Dermis blood vessel endothelial cell (primary cell): ENCODE data around the gene TTC13. TPM values are rescaled to one million over a fixed set of nuclear protein-coding genes. Genes with fewer than 3 reads are reported as not detected.

Experiments used
- DNase-seq: peaks from one replicate; pipeline ENCODE4 v3.0.0; 2010
- total RNA-seq: library from RNA; depleted of rRNA; stranded (reverse); fragments of >200 nt; gene quantifications from 2 replicates; pipeline ENCODE4 v1.2.3, GENCODE V29; 2014

The TTC13 gene
- total RNA-seq, 1 donor from 2014 or later: 37.8 TPM

DNA sequence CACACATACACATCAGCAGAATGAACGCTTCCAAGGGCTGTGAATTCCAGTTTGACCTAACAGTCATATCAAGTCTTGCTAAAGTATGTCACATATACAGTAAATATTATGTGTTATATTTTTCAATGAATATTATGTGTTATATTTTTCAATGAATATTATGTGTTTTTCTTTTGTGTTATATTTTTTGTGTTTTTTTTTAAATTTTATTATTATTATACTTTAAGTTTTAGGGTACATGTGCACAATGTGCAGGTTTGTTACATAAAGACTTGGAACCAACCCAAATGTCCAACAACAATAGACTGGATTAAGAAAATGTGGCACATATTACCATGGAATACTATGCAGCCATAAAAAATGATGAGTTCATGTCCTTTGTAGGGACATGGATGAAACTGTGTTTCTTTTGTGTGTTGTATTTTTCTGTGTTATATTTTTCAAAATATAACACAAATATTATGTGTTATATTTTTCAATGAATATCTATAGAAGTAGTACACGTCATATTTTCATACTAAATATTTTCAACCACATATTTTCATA lies 35.5 kb downstream of the TTC13 start:
- no peak for DNase-seq

DNA sequence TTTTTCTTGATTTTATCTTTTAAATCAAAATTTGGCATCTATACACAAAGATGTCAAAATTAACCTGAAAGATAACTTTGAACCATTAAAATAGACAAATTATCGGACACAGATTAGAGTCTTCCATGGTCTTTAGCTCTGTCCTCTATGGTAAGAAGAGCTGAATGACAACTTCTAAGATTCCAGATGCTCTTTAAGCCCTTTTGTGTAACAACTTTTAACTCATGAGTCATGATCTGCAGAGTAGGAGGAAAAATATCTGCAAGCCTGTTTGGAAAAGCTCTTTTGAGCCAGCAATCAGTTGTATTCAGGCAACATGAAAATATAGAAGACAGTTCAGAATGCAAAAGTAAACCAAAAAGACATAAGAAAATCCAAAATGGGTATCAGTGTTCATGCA lies 37.8 kb downstream of the TTC13 start:
- DNase-seq: no peak

GRCh38 chr1:230939806-230940489 lies 38.7 kb downstream of the TTC13 start:
- no peak for DNase-seq

DNA sequence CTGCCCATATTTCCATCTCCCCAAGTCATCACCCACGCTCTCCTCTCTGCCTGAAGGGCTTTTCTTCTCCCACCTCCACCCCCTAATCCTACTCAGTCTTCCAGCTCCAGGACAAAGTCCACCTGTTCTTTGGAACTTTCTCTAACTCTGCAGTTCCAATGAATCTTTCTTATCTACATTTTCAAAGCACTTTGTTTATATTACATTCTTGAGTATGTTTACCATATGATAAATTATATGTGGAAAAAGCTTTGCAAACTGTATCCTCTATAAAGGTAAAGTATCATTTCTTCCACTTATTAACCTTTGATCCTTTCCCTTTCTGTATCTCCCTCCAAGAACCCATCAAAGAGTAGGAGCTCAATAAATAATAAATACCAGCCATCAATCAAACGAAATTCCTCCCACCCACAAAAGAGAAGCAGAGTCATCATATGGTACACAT lies 39.7 kb downstream of the TTC13 start:
- DNase-seq: no peak

- DNase-seq: no peak
Observed at GRCh38 chr1:230937371-230937770, 41.3 kb downstream of the TTC13 start.

DNA sequence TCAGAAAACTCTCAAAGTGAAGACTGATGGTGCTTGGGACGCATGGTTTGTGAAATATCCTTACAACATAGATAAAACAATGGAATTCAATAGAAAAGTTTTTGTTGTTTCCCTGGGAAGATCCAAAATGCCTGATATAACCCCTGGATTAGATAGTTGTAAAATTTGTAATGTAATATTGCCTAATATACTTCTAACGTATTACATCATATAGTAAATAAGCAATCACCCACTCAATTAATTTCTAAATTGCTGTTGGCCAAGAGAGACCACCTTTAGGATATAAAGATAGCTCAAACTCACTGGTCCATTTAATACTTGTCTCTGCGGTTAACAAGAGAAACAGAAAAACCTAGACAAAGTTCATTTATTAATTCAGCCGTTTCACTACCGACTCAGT lies 42.2 kb downstream of the TTC13 start:
- DNase-seq: no peak

DNA sequence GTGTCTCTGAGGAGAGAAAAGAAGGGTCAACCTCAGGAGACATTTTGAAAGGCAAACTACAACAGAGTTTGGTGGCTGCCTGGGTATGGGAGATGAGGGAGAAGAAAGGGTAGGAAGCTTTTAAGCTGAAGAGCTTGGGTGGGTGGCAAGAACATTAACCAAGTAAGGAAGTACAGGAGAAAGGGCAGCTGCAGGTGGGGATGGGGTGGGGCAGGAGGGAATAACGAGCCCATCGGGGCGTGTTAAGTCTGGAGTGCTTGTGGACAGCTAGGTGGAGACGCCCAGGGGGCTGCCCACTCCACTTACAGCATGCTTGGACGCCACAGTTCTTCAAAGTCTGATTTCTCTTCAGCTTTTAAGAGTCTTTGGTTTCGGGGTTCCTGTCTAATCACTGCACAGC lies 42.8 kb downstream of the TTC13 start:
- no peak for DNase-seq

DNA sequence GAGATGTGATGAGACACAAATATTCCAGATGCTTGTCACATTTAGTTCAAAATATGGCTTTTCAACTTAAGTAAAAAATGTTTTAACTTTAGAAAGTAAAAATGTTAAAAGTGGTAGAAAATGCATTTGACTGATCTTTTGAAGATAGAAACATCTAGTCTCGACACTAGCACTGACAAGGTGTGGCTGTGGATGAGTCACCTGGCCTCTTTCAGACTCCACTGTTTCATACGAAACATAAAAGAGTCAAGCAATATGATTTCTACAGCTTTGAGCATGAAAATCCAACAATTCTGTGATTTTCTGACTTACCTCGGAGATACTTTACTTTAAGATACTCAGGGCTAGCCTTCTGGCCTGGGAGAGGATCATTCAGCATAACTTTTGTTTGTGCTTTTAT lies 47.7 kb downstream of the TTC13 start:
- DNase-seq: no peak

GRCh38 chr1:230926182-230926581 lies 52.5 kb downstream of the TTC13 start:
- DNase-seq: no peak

DNA sequence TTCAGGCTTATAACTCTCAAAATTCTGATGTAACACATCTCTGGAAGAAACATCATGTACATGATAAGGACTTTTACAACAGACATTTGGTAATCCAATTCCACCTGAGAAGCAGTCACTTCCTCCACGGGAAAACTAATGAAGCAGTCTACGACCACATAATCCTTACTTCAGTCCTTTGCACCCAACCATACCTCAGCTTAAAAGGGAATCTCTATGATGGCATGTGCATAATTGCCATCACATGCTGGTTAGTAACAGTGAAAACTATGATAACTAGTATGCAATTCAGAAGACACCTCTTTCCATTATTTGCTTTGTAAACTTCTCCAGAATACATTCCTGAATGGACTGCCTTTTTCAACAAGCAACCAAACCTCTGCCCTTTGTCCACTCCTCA lies 53.1 kb downstream of the TTC13 start:
- no peak for DNase-seq

- no peak for DNase-seq
Observed at GRCh38 chr1:230923176-230923575, 55.5 kb downstream of the TTC13 start.

GRCh38 chr1:230922620-230923019 lies 56.0 kb downstream of the TTC13 start:
- DNase-seq: peak; percentile 29

- DNase-seq: no peak
Observed at GRCh38 chr1:230919207-230919606, 59.5 kb downstream of the TTC13 start.

DNA sequence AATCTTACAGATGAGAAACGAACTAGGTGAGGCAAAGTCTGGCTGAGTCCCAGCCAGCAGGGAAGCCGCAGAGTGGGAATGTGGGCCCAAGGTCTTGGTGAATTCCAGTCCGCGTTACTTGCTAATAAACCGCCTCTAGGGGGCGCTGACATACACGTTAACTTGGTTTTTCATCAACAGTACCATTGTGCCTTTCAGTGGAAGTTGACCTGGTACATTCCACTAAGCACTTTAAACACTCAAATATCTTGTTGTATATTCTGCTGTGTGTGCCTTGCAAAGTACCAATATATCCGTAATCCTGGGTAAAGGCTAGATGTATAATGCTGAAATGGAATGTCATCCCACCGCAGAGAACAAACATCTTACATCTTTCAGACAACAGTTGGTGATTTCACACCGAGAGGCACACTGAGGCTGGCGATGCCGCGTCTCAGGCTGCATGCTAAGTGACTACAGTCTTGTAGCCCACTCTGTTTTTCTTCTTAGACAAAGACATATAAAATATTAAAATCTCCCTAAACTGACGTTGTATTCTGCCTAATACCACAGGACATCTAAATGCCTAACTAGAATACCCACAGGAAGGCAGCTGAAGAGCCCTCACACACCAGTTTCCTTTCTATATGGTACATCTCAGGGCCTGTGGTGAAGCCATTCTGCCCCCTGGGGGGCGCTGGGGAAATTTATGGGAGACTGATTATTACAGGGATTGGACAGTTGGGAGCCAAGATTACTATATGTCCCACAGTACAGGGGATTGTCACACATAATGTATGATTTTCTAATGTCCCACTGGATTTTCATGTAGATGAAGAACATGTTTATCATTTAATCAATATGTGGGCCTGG lies 61.2 kb downstream of the TTC13 start:
- peak; percentile 93 for DNase-seq

DNA sequence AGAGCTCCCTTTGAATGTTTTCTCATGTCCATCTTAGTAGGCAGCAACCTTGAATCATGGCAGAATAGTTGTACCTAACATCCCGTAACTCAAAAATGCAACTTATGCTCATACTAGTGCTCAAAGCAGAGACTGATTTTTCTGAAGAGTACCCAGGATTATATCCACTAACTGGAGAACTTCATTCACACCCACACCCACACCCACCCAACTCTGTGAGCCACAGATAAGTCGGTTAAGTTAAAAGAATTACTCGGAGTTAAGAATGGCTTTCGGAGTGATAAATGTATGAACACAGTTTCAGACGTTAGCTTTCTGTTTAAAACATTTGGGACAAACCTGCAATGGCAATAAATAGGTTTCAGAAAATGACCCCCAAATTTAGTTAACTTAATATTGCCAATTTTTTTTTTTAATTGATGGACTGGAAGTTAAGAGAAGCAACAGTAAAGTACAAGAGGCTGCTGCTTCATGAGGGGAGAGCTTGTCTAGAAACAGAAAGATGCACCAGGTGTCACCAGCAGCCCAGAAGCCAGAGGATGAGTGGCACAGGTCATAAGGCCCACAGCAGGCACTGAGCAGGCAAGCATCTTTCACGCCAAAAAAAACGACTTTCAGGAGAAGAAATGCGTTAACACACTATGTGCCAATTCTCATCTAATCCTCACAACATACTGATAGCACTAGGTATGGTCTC lies 61.9 kb downstream of the TTC13 start:
- DNase-seq: no peak

DNA sequence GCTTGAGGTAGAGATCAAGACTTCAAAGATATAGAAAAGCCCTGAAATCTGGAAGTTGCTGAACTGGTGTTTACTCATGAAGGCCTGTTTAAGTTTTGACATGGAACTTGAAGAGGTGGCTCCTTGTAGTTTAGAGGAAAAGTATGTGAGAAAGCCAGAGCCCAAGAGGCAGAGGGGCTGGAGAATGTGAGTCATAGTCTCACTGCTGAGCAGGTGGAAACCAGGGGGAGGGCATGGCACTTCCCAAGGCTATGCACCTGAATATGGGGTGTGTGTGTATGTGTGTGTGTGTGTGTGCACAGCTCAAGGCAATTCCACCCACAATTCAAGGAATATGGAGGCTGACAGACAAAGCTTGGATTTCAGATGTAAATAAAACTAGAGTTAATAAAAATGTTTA lies 63.6 kb downstream of the TTC13 start:
- no peak for DNase-seq

GRCh38 chr1:230913496-230913895 lies 65.2 kb downstream of the TTC13 start:
- DNase-seq: no peak

DNA sequence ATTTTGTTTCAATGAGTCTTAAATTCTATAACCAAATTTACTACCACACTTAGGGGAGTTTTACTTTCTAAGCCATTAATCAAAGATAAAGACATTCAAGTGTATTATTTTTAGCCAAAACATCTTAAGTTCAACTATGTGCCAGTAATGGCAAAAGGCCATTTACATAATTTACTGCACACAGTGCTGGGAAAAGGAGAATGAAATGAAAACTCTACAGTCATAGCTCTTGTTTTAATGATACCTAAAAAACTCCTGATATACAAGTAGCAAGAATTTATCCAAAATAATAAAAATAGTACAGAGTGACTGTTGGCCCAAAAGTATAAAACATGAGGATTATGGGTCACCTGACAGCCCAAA lies 67.9 kb downstream of the TTC13 start:
- DNase-seq: no peak

- DNase-seq: no peak
Observed at GRCh38 chr1:230909974-230910754, 68.5 kb downstream of the TTC13 start.

DNA sequence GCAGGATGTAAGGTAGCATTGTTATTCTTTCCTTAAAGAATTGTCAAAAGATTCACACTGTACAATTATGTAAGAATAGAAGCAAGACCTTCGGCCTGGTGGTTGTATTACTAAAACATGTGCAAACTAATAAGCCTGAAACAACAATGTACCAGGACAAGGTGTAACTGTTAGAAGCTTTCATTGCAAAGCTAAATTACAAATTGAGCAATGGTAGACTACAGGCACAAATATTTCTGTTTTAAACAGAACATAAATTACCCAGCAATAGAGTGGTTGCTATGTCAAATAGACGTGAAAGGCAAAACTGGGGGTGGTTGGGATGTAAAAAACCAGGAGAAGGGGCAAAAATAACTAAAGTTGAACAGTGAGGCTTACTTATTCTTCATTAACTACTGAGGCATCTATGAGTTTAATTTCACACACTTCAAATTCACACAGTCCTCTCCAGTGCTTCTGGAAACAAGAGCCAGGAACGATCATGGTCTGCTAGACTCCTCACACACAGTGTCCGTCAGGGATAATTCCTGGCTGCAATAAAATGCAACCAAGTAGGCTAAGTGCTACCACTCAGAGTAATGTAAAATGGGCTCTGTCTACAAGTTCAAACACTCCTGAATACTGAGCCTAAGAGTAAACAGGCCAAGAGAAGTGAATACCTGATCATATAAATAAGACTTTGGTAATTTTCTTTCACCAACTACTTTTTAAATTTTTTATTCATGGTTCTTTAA lies 71.0 kb downstream of the TTC13 start:
- no peak for DNase-seq

DNA sequence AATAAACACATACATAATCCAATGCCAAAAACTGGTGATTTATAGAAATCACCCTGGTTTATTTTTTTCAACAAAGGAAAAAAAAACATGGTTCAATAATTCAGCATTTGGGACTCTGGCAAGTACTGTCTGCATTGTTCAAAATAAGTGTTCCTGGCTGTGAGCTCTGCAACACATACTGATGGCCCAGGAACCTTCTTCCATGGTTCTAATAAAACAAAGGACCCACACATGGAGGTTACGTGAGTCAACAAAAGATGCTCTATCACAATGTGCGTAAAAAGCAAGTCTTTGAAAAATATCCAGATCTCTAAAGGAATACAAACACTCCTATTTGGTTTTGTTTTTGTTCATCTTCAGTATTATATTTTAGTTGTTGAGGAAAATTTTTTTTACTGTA lies 72.4 kb downstream of the TTC13 start:
- DNase-seq: peak; percentile 22

- peak; percentile 74 for DNase-seq
Observed at GRCh38 chr1:230905733-230906132, 72.9 kb downstream of the TTC13 start.
